GM20000 (cell line): ENCODE measurements around the gene ABCB6.

Source experiments
- DNase-seq: peaks from one replicate; pipeline ENCODE4 v3.0.0; 2012; ENCODE audit warnings: low spot score
- TF ChIP-seq, protein P1 (sequence below): IDR thresholded peaks from 2 replicates; pipeline ENCODE4 v1.5.1; 2012; ENCODE audit warnings: mild to moderate bottlenecking, control low read depth; ENCODE audit errors: extremely low read depth, missing control alignments

The ABCB6 gene

DNA sequence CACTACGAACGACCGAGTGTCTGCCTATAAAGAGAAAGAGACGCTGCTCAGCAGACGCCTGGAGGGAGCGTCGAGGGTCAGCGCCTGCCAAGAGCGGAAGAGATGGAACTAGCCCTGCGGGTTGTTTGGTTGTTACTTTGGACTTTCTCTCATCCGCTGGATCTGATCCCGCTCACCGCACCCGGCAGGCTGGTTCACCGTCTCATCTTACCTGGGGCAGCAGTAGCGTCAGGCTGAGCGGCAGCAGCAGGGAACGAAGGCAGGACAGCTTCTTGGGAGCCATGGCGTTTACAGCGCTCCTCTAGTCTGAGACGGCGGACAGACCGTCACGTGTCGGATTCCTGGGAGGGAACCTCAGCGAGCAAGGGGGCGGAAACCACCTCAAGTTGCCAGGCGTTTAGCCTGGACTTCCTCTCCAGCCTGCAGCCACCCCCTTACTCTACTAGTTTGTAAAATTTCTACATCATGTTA is 24.6 kb upstream of the ABCB6 start:
- no peak for DNase-seq
- TF ChIP-seq, protein P1, sequence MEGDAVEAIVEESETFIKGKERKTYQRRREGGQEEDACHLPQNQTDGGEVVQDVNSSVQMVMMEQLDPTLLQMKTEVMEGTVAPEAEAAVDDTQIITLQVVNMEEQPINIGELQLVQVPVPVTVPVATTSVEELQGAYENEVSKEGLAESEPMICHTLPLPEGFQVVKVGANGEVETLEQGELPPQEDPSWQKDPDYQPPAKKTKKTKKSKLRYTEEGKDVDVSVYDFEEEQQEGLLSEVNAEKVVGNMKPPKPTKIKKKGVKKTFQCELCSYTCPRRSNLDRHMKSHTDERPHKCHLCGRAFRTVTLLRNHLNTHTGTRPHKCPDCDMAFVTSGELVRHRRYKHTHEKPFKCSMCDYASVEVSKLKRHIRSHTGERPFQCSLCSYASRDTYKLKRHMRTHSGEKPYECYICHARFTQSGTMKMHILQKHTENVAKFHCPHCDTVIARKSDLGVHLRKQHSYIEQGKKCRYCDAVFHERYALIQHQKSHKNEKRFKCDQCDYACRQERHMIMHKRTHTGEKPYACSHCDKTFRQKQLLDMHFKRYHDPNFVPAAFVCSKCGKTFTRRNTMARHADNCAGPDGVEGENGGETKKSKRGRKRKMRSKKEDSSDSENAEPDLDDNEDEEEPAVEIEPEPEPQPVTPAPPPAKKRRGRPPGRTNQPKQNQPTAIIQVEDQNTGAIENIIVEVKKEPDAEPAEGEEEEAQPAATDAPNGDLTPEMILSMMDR = no peak

DNA sequence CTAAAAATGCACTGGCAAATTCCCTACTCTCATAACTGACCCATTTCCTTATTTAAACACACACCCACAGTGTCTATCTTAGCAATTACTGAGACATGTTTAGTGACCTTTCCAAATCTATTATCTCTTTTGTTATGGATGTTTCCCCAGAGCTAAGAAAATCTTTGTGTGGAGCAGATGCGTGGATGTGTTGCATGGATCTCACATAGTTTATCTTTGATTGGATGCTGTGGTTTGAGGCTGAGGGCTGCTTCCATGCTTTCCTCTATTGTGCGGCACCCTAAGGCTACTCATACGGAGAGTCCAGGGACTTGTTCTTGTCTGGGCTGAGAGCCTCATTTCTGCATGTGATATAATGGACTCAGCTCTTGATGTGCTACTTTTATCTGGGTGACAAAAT is 15.6 kb upstream of the ABCB6 start:
- TF ChIP-seq, protein P1 = no peak
- no peak for DNase-seq

DNA sequence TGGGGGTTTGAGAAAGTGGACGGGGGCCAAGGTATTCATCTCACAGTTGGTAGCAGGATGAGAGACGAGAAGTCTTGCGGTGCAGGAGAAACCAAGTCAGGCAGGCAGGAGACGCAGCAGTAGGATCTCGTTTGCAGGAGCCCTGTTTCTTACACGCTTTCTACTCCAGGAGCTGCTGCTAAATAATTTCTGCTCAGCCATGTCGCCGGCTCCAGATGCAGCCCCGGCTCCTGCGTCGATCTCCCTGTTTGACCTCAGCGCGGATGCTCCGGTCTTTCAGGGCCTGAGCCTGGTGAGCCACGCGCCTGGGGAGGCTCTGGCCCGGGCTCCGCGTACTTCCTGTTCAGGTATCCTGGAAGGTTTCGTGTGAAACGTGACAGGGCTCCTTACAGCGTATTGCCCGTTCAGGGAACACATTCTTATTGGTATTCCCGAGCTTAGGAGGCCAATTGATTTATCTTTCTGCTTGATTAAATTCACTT is 11.3 kb upstream of the ABCB6 start:
- DNase-seq = peak; percentile 55

DNA sequence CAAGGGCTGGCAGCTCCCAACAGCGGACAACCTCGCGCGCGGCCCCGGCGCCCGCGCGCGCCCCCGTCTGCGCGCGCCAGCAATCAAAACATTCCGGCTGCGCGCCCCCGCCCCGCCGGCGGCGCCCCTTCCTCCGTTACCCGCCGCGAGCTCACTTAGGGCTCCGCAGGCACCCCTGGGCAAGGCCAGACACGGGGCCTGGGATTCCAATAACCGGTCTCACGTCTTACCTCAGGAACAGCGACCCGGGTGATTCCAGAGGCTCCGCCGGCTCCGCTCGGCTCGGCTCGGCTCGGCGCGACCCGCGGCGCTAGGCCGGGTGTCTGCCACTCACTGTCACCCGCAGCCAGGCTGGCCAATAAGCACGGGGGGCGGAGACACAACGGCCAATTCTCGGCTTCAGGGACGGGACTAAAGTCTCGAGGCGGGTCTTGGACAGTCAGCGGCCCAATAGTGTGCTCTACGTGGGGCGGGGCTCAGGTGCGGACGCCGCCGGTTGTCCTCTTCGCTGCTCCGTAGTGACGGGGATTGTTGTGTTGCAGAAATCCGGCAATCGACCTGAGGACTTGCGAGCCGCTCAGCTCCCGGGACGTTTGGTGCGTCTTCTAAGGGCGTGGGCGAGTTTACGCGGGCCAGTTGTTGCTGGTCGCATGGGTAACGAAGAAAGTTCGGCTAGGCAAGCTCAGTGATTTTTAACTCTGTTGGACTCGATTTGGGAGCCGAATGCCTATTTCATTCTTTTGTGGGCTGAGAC is 10.7 kb upstream of the ABCB6 start, which contains the start of the genes ANKZF1 and ATG9A:
Gene ANKZF1, plus strand, starts transcription at position 502 of the 754 bp plus-strand sequence. CDS start 452 bp downstream, outside the sequence.
Gene ATG9A, minus strand, starts transcription at position 332 of the 754 bp plus-strand sequence. CDS start 1,612 bp downstream, outside the sequence.
- TF ChIP-seq, protein P1 = no peak

More for the DNA sequence above, 11.3 kb upstream of the ABCB6 start:
- TF ChIP-seq, protein P1 = no peak

DNA sequence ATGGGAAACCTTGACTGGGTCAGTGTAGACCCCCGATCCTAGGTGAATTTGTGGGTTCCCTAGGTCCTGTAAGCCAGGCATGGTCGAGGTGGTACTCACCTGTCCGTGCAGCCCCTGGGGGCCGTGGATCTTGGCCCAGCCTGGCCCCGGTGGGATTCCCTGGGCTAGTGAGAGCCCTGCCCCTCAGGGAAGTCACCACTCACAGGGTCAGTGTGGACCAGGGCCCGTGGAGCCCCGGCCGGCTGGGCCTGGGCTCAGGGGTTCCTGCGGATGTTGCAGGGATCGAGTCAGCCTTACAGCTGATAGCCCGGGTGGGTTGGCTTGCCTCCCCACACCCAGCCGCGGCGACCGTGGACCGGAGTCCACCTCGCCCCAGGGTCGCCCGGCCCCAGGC is 10.2 kb upstream of the ABCB6 start:
- TF ChIP-seq, protein P1 = no peak
- no peak for DNase-seq

More for the DNA sequence above, 10.7 kb upstream of the ABCB6 start, which contains the start of the genes ANKZF1 and ATG9A:
- peak; percentile 99 for DNase-seq

DNA sequence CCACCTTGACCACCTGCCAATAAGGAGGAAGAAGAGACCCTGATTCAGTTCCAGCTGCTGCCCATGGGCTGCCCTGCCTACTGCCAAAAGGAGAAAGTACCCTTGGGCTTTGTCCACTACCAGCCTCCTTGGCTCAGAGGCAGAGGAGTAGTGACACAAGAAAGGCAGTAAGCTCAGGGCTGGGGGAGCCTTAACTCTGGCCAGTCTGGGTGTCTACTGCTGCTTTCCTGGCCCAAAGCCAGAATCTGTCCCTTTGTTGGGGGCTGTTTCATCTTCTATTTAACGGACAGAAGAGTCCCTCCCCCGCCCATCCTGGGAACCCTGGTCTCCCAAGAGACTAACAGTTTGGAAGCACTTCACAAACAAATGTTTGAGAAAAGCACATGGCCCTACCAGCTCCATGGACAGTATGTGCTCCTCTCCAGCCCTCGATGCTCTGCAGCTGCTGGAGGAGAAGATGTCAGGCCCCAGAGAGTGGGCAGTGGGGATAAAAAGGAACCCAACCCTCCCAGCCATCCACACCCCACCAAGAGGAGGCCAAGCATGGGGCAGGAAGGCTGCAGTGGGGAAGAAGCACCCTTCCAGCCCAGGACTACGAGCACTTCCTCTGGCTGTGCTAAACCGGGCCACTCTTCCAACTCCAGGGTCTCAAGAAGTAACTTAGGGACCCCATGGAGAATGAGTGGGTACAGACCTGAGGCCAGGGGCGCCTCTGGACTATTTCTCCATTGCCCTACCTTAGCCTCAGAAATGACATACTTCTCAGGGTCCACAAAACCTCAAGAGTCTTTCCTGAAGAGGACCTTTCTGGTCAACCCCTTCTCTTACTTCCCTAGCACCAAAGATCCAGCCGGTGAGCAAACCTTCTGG is 9.5 kb upstream of the ABCB6 start:
- TF ChIP-seq, protein P1 = no peak
- peak; percentile 23 for DNase-seq

DNA sequence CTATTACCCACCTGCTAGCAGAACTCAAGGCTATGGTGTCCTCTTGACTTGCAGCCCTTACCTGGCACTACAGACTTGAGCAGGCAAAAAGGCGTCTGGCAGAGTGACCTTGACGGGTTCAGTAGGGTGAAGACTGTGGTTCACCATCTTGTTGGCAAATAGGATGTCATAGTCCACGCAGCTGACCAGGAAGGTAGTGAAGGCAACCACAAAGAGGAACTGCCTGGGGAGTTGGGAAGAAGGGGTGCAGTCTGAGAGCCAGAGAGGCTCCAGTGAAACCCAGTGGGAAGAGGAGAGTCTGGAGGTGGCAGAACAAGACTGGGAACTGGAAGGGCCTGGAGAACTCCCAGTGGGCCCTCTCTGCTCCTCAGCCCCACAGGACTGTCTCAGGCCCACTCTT is 6.6 kb upstream of the ABCB6 start:
- no peak for DNase-seq
- TF ChIP-seq, protein P1 = no peak
